Mesodermal cell (in vitro differentiated cells): ENCODE results near the gene PLEKHG4B.

Experiments
- H3K27ac ChIP-seq: 2 replicates; pipeline ENCODE4 v1.7.0; 2013; ENCODE audit warnings: mild to moderate bottlenecking, low read depth, low read length, moderate library complexity; ENCODE audit not compliant: severe bottlenecking
- H3K36me3 ChIP-seq: 2 replicates; pipeline ENCODE4 v1.7.1; 2013; ENCODE audit warnings: mild to moderate bottlenecking, low read length, moderate library complexity; ENCODE audit not compliant: control insufficient read depth, insufficient read depth
- H3K4me1 ChIP-seq: one replicate; pipeline ENCODE4 v1.7.1; 2013; ENCODE audit warnings: mild to moderate bottlenecking, low read length; ENCODE audit not compliant: insufficient read depth, control insufficient read depth, poor library complexity, severe bottlenecking
- H3K4me3 ChIP-seq: 2 replicates; pipeline ENCODE4 v1.7.0; 2013; ENCODE audit warnings: low read length, control low read depth, mild to moderate bottlenecking; ENCODE audit not compliant: insufficient read depth, poor library complexity, severe bottlenecking; ENCODE audit errors: extremely low read depth
- H3K9me3 ChIP-seq: 2 replicates; pipeline ENCODE4 v1.7.1; 2013; ENCODE audit warnings: mild to moderate bottlenecking, low read length, moderate library complexity; ENCODE audit not compliant: control insufficient read depth
- WGBS, 2 experiments: methylation state at CpG; one replicate each; pipeline ENCODE4 v1.1.5; 2013; ENCODE audit warnings: missing lambda C conversion rate in 2 of 2; ENCODE audit not compliant: insufficient coverage in 2 of 2; 5-methylcytosine and 5-hydroxymethylcytosine counted together

Gene PLEKHG4B

GRCh38 chr5:150746-151145 is 58.8 kb downstream of the PLEKHG4B start:
- Histone ChIP-seq H3K36me3 (peaks cover 26% of the 10 kb centered on the region), H3K27ac (no peak overlapping the region), H3K9me3 (peaks cover 21% of the 10 kb centered on the region), H3K4me1 (no peaks in the 10 kb centered on the region), H3K4me3 (no peak overlapping the region)
- 91 to 100% methylated on average over 4 of the region's 4 CpGs for WGBS, 2 experiments

- Histone ChIP-seq H3K36me3 (peaks cover 22% of the 10 kb centered on the region), H3K27ac (no peak overlapping the region), H3K4me3 (no peak overlapping the region), H3K9me3 (peaks cover 15% of the 10 kb centered on the region), H3K4me1 (no peaks in the 10 kb centered on the region)
- WGBS, 2 experiments: 73 to 100% methylated on average over 2 to 5 of the region's 6 CpGs
Measured at GRCh38 chr5:152077-152476, 60.1 kb downstream of the PLEKHG4B start.

GRCh38 chr5:153256-153655 is 61.3 kb downstream of the PLEKHG4B start:
- Histone ChIP-seq H3K9me3 (peaks cover 4% of the 10 kb centered on the region), H3K4me1 (no peaks in the 10 kb centered on the region), H3K4me3 (no peak overlapping the region), H3K36me3 (peaks cover 17% of the 10 kb centered on the region), H3K27ac (no peak overlapping the region)
- WGBS, 2 experiments: 80 to 100% methylated on average over 6 to 7 of the region's 8 CpGs

DNA sequence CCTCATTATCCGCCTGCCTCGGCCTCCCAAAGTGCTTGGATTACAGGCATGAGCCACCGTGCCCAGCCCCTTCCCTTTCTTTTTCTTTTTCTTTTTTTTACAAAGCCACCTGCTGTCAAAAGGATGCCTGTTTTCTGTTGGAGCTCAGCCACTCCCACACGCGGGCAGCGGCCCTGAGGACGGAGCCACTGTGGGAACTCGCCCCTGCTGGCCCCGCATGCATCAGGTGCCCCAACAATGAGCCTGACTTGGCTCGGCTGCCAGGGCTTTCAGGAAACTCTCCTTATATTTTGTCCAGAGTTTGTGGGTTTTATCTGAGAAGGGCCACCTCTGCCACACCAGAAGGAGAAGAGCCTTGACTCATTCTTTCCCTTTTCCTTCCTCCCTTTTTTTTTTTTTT is 62.3 kb downstream of the PLEKHG4B start:
- Histone ChIP-seq H3K9me3 (no peaks in the 10 kb centered on the region), H3K4me3 (no peak overlapping the region), H3K36me3 (peaks cover 17% of the 10 kb centered on the region), H3K27ac (no peak overlapping the region), H3K4me1 (no peaks in the 10 kb centered on the region)
- WGBS, 2 experiments: 72 to 75% methylated on average over 9 to 10 of the region's 10 CpGs

DNA sequence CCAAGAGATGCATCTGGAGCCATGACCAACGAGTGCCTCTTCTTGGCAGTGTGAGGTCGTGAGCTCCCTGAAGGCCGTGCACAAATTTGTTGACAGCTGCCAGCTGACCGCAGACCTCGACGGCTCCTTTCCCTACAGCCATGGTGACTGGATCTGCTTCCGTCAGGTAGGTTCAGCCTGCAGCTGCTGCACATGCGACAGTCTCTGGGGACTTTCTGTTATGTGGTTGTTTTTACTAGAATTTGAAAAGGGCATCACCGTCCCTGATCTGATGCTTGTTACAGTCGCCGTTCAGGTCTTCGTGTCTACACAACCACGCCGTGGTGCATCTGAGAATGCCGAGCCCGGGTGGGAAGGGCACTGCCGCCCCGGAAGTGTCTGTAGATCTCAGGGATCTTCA is 62.9 kb downstream of the PLEKHG4B start:
- Histone ChIP-seq H3K4me1 (no peaks in the 10 kb centered on the region), H3K9me3 (no peaks in the 10 kb centered on the region), H3K36me3 (peaks cover 17% of the 10 kb centered on the region), H3K4me3 (no peak overlapping the region), H3K27ac (no peak overlapping the region)
- WGBS, 2 experiments: 93 to 94% methylated on average over 16 of the region's 18 CpGs

GRCh38 chr5:155651-156410 is 63.9 kb downstream of the PLEKHG4B start:
- Histone ChIP-seq H3K36me3 (peaks cover 17% of the 10 kb centered on the region), H3K9me3 (no peaks in the 10 kb centered on the region), H3K27ac (no peak overlapping the region), H3K4me3 (no peak overlapping the region), H3K4me1 (no peaks in the 10 kb centered on the region)
- 86 to 88% methylated on average over 20 to 21 of the region's 23 CpGs for WGBS, 2 experiments

DNA sequence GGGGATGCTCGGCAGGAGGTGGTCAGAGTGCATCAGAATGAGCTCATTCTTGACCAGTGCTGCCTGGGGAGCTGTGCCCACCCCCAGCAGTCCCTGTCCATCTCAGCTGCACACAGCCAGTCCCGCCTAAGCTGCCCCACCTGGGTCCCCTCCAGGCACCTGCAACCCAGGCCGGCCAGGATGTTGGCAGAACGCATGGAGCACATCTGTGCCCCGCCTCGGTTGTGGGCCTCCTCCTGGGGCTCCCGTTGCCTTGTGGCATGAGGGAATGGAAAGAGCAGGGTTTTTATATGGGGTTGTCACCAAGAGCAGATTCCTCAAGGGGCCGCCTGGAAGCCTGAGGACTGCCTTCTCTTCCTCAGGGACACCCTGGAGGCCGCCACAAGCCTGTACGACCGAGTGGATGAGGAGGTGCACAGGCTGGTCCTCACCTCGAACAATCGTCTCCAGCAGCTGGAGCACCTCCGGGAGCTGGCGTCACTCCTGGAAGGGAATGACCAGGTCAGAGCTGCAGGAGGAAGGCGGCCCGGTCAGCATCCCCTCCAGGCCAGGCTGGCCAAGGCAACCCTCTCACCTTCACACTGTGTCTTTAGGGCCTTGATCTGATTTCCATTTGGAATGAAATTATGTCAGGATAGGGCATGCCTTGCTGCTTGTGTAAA is 64.6 kb downstream of the PLEKHG4B start:
- Histone ChIP-seq H3K9me3 (no peaks in the 10 kb centered on the region), H3K27ac (no peak overlapping the region), H3K36me3 (peaks cover 17% of the 10 kb centered on the region), H3K4me3 (no peak overlapping the region), H3K4me1 (no peaks in the 10 kb centered on the region)
- 90 to 92% methylated on average over 15 to 17 of the region's 17 CpGs for WGBS, 2 experiments

- 93 to 97% methylated on average over 8 to 12 of the region's 12 CpGs for WGBS, 2 experiments
- no peak overlapping the region for H3K27ac ChIP-seq
- peaks cover 17% of the 10 kb centered on the region for H3K36me3 ChIP-seq
- no peaks in the 10 kb centered on the region for H3K4me1 ChIP-seq
- H3K4me3 ChIP-seq: no peak overlapping the region
- no peaks in the 10 kb centered on the region for H3K9me3 ChIP-seq
Measured at GRCh38 chr5:157126-157715, 65.3 kb downstream of the PLEKHG4B start.

GRCh38 chr5:157801-158200 is 65.8 kb downstream of the PLEKHG4B start:
- Histone ChIP-seq H3K4me3 (no peak overlapping the region), H3K4me1 (no peaks in the 10 kb centered on the region), H3K9me3 (no peaks in the 10 kb centered on the region), H3K27ac (no peak overlapping the region), H3K36me3 (peaks cover 17% of the 10 kb centered on the region)
- 95 to 98% methylated on average over 11 of the region's 11 CpGs for WGBS, 2 experiments

DNA sequence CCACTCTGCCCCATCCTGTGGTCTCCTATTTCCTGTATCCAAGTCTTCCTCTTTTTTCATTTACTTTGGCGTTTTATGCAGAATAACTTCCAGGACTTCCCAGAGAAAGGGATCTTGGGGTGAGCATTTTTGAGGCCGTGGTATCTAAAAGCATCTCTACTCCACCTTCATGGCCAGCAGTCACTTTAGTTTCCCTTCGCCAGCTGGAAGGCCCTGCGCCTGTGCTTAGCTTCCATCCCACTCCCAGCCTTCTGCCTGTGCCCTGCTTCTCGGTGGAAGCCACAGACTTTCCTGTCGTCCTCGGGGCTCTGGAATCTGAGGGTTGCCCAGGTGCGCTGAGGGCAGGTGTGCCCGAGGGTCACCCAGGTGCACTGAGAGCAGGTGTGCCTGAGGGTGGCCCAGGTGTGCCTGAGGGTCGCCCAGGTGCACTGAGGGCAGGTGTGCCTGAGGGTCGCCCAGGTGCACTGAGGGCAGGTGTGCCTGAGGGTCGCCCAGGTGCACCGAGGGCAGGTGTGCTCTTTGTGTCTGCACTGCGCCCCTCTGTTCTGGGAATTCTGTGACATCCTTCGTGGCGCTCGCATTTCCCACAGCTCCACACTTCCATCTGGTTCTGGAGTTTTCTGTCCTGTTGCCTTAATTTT is 67.0 kb downstream of the PLEKHG4B start:
- Histone ChIP-seq H3K4me3 (no peak overlapping the region), H3K4me1 (no peaks in the 10 kb centered on the region), H3K9me3 (no peaks in the 10 kb centered on the region), H3K36me3 (peaks cover 20% of the 10 kb centered on the region), H3K27ac (no peak overlapping the region)
- WGBS, 2 experiments: 87% methylated on average over 14 of the region's 17 CpGs
